Activated CD4-positive, alpha-beta T cell treated with anti-CD3 and anti-CD28 coated beads for 36 hours (primary cell): Measurements from ENCODE around the gene NFKB2. TPM values are rescaled to one million over a fixed set of nuclear protein-coding genes. Genes with fewer than 3 reads are reported as not detected.

Source experiments
- ATAC-seq: fragments of 200-7000 bp; cut with Tn5 transposase; one replicate; pipeline ENCODE4 v1.10.0; 2021; ENCODE audit warnings: mild to moderate bottlenecking, moderate library complexity
- CTCF ChIA-PET: fragments of 350-600 bp; sonication (Branson Sonifier 250); formaldehyde crosslinking; loops from one replicate; lab custom pipeline; 2021; ENCODE audit warnings: antibody characterized with exemption; lab: Charles Lee
- POLR2A ChIA-PET: fragments of 350-600 bp; sonication (Branson Sonifier 250); formaldehyde crosslinking; loops from one replicate; lab custom pipeline; 2021; ENCODE audit warnings: antibody characterized with exemption, inconsistent platforms; lab: Charles Lee
- DNase-seq: peaks from one replicate; pipeline ENCODE4 v3.0.0-alpha.2; 2020
- H3K27ac Mint-ChIP-seq: one replicate; pipeline ENCODE4 v1.8.0; 2021; ENCODE audit warnings: mixed read lengths
- H3K27me3 Mint-ChIP-seq: one replicate; pipeline ENCODE4 v1.8.0; 2021; ENCODE audit warnings: mixed read lengths
- H3K36me3 Mint-ChIP-seq: one replicate; pipeline ENCODE4 v1.8.0; 2021; ENCODE audit warnings: low read depth, mixed read lengths
- H3K4me1 Mint-ChIP-seq: one replicate; pipeline ENCODE4 v1.8.0; 2021; ENCODE audit warnings: mixed read lengths
- H3K4me3 Mint-ChIP-seq: one replicate; pipeline ENCODE4 v1.8.0; 2021; ENCODE audit warnings: mild to moderate bottlenecking, moderate library complexity, mixed read lengths
- H3K9me3 Mint-ChIP-seq: one replicate; pipeline ENCODE4 v1.8.0; 2021; ENCODE audit warnings: low read depth, mixed read lengths
- intact Hi-C, 2 experiments: fragments of 100-400 bp; cut with DNase I in 1 of 2; cut with micrococcal nuclease in 1 of 2; formaldehyde crosslinking; loops; one replicate each; pipeline versions ENCODE4 v1.14.2 to v1.15.1; 2022 to 2024; cut with DNase I, micrococcal nuclease
- total RNA-seq, 2 experiments: library from RNA; stranded (reverse); gene quantifications; one replicate each; pipeline ENCODE4 v1.2.3, GENCODE V29; 2021

Gene NFKB2
- total RNA-seq, 2 experiments from 2014 or later: 228 to 238 TPM

DNA sequence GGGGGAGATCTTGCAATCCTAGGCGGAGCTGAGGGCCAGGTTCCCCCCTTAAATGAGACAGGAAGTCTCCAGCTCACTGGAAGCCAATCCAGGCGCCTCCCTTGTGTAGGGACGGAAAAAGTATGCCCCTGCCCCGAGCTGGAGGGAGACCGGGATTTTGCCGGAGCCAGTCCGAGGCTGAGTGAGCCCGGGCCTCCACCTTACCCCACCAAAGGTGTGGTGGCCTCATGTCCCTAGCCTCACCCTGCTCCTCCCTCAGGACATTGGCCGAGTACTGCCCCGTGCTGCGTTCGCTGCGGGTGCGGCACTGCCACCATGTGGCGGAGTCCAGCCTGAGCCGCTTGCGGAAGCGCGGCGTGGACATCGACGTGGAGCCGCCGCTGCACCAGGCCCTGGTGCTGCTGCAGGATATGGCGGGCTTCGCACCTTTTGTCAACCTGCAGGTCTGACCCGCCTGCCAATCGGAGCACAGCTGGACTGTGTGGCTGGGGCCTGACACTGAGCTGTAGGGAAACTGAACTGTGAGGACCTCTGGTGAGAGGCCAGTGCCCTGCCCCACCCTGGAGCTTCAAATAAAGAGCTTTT is 27.1 kb downstream of the NFKB2 start:
- H3K4me1 Mint-ChIP-seq: peaks cover 46% of the 10 kb centered on the region
- H3K27ac Mint-ChIP-seq: peak overlapping the region; percentile 78
- DNase-seq (peak; percentile 80), ATAC-seq (peak; percentile 16)
- ChIA-PET POLR2A (interaction anchor here (0.6 to 4.6 kb wide), 6 partner anchors 10 to 271 kb away, joined by 3 to 27 read pairs (median 4); partner anchors contain the start of genes CUEDC2 and NOLC1), CTCF (interaction anchor here (0.7 to 5.6 kb wide), 16 partner anchors 9 to 196 kb away, joined by 3 to 67 read pairs (median 4); partner anchors contain the start of genes ACTR1A, C10orf95, CUEDC2 and ELOVL3)
- intact Hi-C loops: loop anchor here (5.0 kb wide), 2 partner anchors 55 to 60 kb away; no protein-coding TSS in a partner anchor
- peaks cover 7% of the 10 kb centered on the region for H3K27me3 Mint-ChIP-seq
- H3K9me3 Mint-ChIP-seq: no peaks in the 10 kb centered on the region
- peak overlapping the region; percentile 96 for H3K4me3 Mint-ChIP-seq
- H3K36me3 Mint-ChIP-seq: peaks cover 9% of the 10 kb centered on the region

DNA sequence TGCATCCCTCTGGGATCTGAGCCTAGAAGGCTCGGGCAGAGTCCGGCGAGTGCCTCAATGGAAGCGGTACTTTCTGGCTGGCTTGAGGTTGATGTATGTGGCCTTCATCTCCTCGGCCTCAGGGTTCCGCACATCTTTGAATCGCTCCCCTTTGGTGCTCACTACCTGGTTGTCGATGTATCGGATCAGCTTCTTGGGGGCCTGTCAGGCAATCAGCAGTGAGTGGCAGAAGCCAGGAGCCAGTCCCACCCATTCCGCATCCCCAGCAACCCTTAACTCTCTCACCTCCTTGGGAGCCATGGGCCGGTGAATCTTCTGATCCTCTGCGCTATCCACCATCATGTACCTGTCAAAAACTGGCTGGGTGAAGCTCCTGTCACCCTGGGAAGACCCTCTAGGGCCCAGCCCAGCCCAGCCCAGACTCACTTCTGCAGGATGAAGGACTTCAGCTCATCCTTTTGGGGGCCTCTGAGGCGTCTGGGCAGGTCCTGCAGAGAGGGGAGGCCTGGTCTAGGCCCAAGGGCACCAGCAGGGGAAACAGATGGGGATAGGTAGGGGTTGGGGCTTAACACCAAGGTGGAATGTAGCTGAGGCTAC is 28.0 kb downstream of the NFKB2 start:
- Mint-ChIP-seq H3K27ac (no peak overlapping the region), H3K27me3 (no peaks in the 10 kb centered on the region), H3K4me3 (peak overlapping the region; percentile 1), H3K9me3 (no peaks in the 10 kb centered on the region), H3K36me3 (peaks cover 9% of the 10 kb centered on the region), H3K4me1 (peaks cover 44% of the 10 kb centered on the region)
- POLR2A ChIA-PET: interaction anchor here (0.5 to 4.6 kb wide), 3 partner anchors 9 to 25 kb away, joined by 3 to 27 read pairs (median 3); partner anchors contain the start of gene CUEDC2
- DNase-seq (no peak), ATAC-seq (no peak)
- intact Hi-C loops: loop anchor here (5.0 kb wide), 2 partner anchors 54 to 61 kb away; no protein-coding TSS in a partner anchor
- CTCF ChIA-PET: interaction anchor here (0.7 to 5.6 kb wide), 12 partner anchors 8 to 197 kb away, joined by 3 to 67 read pairs (median 11); partner anchors contain the start of genes C10orf95, CUEDC2, ELOVL3 and NFKB2

DNA sequence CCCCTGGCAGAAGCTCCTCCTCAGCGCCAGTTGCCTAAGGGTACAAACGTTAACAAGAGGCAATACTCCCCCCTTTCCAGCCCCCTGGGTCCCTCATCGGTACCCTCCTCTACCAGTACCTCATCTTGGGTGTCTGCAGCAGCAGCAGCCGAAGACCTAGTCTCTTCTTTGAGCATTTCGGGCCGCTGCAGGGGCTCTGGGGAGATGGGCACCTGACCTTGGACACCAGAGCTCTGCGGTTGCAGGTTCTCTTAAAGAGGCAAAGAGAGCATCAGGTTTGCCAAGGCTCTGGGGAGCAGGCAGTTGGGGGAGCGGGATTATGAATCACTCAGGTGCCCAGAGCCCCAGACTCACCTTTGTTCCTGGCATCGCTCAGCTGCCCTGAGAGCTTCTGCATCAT is 28.6 kb downstream of the NFKB2 start:
- H3K4me3 Mint-ChIP-seq: no peak overlapping the region
- POLR2A ChIA-PET: interaction anchor here (1.2 to 4.6 kb wide), 2 partner anchors 8 to 11 kb away, joined by 3 to 27 read pairs; partner anchors contain the start of gene CUEDC2
- H3K9me3 Mint-ChIP-seq: no peaks in the 10 kb centered on the region
- CTCF ChIA-PET: interaction anchor here (1.2 to 5.6 kb wide), 5 partner anchors 11 to 159 kb away, joined by 4 to 67 read pairs (median 10); partner anchors contain the start of gene NFKB2
- H3K4me1 Mint-ChIP-seq: peaks cover 40% of the 10 kb centered on the region
- peaks cover 9% of the 10 kb centered on the region for H3K36me3 Mint-ChIP-seq
- intact Hi-C loops: loop anchor here (5.0 kb wide), 2 partner anchors 53 to 62 kb away; no protein-coding TSS in a partner anchor
- no peak overlapping the region for H3K27ac Mint-ChIP-seq
- ATAC-seq (no peak), DNase-seq (no peak)
- no peaks in the 10 kb centered on the region for H3K27me3 Mint-ChIP-seq

DNA sequence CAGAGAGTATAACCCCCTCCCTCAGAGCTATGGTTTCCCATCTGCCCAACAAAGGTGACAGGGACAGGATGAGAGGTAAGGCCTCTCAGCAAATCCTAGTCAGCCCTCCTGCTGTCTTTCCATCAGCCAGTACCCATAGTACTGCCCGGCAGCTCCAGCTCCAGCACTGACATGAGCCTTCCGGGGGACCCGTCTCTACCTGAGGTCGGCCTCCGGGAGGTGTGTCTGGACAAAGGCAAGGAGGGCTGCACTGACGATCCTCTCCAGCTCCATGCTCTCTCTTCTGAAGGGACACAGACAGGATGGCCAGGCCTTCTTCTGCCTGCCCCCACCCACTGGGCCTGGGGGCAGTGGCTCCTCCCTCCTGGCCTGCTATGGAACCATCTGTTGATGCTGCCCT is 29.4 kb downstream of the NFKB2 start:
- no peak for ATAC-seq
- intact Hi-C loops: loop anchor here (5.0 kb wide), 2 partner anchors 52 to 63 kb away; no protein-coding TSS in a partner anchor
- DNase-seq: no peak
- POLR2A ChIA-PET: no interaction called here
- H3K4me1 Mint-ChIP-seq: peaks cover 32% of the 10 kb centered on the region
- H3K27ac Mint-ChIP-seq: no peak overlapping the region
- peaks cover 9% of the 10 kb centered on the region for H3K36me3 Mint-ChIP-seq
- no peaks in the 10 kb centered on the region for H3K9me3 Mint-ChIP-seq
- CTCF ChIA-PET: interaction anchor here (0.5 to 5.6 kb wide), 4 partner anchors 29 to 150 kb away, joined by 3 to 67 read pairs (median 6); partner anchors contain the start of gene NFKB2
- H3K4me3 Mint-ChIP-seq: no peak overlapping the region
- H3K27me3 Mint-ChIP-seq: no peaks in the 10 kb centered on the region

DNA sequence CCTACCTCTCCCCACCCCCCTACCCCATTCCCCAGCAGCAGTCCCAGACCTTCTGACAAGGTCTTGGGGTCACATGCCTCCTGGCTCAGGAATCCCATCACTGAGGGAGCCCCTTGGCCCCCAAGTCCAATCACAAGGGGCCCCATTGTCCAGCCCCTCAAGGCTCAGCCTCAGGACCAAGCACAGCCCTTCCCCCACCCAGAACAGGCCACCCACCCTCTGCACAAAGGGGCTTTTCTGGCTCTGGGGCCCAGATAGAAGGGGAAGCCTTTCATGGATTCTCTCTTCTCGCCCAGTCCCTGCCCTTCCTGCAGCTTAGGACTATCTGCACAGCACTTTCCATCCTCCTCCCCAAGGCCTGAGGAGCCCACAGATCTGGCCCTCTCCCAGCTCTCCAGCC is 29.9 kb downstream of the NFKB2 start:
- ChIA-PET POLR2A (no interaction called here), CTCF (interaction anchor here (0.5 to 2.5 kb wide), 4 partner anchors 36 to 196 kb away, joined by 3 to 10 read pairs (median 6); no protein-coding TSS in a partner anchor)
- DNase-seq: no peak
- Mint-ChIP-seq H3K27ac (no peak overlapping the region), H3K4me1 (peaks cover 27% of the 10 kb centered on the region), H3K27me3 (no peaks in the 10 kb centered on the region), H3K9me3 (no peaks in the 10 kb centered on the region), H3K4me3 (no peak overlapping the region), H3K36me3 (peaks cover 9% of the 10 kb centered on the region)
- intact Hi-C loops: no loop called here
- ATAC-seq: no peak

DNA sequence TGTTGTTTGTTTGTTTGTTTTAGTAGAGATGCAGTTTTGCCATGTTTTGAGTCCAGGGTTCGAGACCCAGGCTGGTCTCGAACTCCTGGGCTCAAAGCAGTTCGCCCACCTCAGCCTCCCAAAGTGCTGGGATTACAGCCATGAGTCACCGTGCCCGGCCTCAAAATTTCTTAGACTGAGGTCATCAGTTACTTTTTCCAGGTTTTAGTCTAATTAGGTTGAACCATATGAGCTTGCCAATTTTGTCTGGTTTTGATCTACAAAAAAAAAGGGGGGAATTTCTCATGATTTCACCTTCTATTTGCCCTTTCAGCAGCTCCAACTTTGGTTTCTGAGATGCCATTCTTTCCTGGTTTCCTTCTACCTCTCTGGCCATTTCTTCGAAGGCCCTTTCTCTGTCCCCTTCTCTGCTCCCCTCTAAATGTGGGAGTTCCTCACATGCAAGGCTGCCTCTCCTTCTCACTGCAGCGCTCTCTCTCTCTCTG is 31.3 kb downstream of the NFKB2 start:
- Mint-ChIP-seq H3K27ac (peak overlapping the region; percentile 60), H3K4me1 (peaks cover 28% of the 10 kb centered on the region), H3K4me3 (no peak overlapping the region), H3K9me3 (no peaks in the 10 kb centered on the region), H3K36me3 (peaks cover 6% of the 10 kb centered on the region), H3K27me3 (no peaks in the 10 kb centered on the region)
- intact Hi-C loops: no loop called here
- DNase-seq: no peak
- ATAC-seq: no peak
- ChIA-PET CTCF (interaction anchor here (0.8 to 1.4 kb wide), 4 partner anchors 25 to 265 kb away, joined by 3 to 5 read pairs (median 4); no protein-coding TSS in a partner anchor), POLR2A (interaction anchor here (0.9 kb wide), 1 partner anchor 42 kb away, joined by 3 read pairs; no protein-coding TSS in a partner anchor)

DNA sequence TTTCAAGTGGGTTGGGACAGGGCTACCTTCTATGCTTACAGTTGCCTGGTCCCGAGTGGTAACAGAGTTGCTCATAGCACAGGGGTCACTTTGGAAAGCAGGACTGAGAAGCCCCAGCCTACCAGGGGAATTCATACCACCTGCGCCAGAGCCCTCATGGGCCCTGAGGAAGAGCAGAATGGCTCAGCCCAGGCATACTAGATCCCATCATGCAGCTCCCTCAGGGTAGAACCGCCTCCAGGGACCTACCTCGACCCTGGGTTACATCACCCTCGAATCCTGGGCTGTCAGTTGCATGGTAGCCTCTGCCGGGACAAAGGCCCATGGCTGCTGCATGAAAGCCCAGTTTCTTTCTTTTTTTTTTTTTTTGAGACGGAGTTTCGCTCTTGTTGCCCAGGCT is 34.0 kb downstream of the NFKB2 start:
- no peaks in the 10 kb centered on the region for H3K9me3 Mint-ChIP-seq
- H3K36me3 Mint-ChIP-seq: peaks cover 2% of the 10 kb centered on the region
- intact Hi-C loops: no loop called here
- no peak for ATAC-seq
- no peak for DNase-seq
- H3K4me3 Mint-ChIP-seq: no peak overlapping the region
- no peak overlapping the region for H3K27ac Mint-ChIP-seq
- POLR2A ChIA-PET: interaction anchor here (0.6 kb wide), 1 partner anchor 21 kb away, joined by 3 read pairs; no protein-coding TSS in a partner anchor
- peaks cover 34% of the 10 kb centered on the region for H3K4me1 Mint-ChIP-seq
- CTCF ChIA-PET: interaction anchor here (0.9 to 3.7 kb wide), 2 partner anchors 8 to 19 kb away, joined by 3 to 35 read pairs; partner anchors contain the start of gene FBXL15
- H3K27me3 Mint-ChIP-seq: no peaks in the 10 kb centered on the region

DNA sequence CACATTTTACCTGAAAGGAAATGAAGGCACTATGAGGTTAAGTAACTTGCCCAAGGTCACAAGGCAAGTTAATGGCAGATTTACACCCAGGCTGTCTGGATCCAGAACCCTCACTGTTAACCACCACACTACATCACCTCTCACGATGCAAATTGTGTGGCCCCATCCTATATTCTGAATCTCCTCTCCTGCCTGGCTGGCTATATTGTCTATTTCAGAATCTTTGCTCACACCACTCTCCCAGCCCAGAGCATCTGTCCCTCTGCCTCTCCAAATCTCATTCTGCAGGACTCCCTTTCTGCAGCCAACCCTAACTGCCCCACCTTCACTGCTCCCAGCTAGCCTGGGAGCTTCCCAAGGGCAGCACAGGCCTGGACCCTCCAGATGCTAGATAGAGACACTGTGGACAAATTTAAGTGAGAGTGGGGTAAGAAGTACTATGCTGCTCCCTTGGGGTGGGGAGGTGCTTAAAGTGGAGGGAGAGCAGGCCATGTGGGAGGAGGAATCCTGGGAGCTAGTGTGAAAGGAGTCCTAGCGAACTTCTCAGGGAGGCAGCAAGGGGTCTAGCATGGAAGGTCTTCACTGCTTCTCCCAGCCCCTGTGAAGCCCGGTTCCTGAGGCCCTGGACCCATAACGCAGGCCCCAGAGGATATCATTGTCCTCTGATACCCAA is 36.1 kb downstream of the NFKB2 start:
- ATAC-seq: no peak
- Mint-ChIP-seq H3K9me3 (no peaks in the 10 kb centered on the region), H3K4me1 (peaks cover 45% of the 10 kb centered on the region), H3K36me3 (peaks cover 2% of the 10 kb centered on the region), H3K27me3 (no peaks in the 10 kb centered on the region), H3K27ac (peak overlapping the region; percentile 94), H3K4me3 (peak overlapping the region; percentile 85)
- POLR2A ChIA-PET: interaction anchor here (0.7 to 1.7 kb wide), 5 partner anchors 9 to 32 kb away, joined by 3 to 27 read pairs (median 5); partner anchors contain the start of genes C10orf95 and FBXL15
- CTCF ChIA-PET: interaction anchor here (0.6 to 3.7 kb wide), 11 partner anchors 10 to 262 kb away, joined by 3 to 35 read pairs (median 4); partner anchors contain the start of genes C10orf95, FBXL15 and NFKB2
- DNase-seq: peak; percentile 24
- intact Hi-C loops: loop anchor here (1.0 to 10.0 kb wide), 12 partner anchors 10 to 963 kb away; partner anchors contain the start of genes ACTR1A (in 2 of the 2), ATP5MK (in 1 of the 2), GBF1 (in 1 of the 2) and NFKB2 (in 1 of the 2)

DNA sequence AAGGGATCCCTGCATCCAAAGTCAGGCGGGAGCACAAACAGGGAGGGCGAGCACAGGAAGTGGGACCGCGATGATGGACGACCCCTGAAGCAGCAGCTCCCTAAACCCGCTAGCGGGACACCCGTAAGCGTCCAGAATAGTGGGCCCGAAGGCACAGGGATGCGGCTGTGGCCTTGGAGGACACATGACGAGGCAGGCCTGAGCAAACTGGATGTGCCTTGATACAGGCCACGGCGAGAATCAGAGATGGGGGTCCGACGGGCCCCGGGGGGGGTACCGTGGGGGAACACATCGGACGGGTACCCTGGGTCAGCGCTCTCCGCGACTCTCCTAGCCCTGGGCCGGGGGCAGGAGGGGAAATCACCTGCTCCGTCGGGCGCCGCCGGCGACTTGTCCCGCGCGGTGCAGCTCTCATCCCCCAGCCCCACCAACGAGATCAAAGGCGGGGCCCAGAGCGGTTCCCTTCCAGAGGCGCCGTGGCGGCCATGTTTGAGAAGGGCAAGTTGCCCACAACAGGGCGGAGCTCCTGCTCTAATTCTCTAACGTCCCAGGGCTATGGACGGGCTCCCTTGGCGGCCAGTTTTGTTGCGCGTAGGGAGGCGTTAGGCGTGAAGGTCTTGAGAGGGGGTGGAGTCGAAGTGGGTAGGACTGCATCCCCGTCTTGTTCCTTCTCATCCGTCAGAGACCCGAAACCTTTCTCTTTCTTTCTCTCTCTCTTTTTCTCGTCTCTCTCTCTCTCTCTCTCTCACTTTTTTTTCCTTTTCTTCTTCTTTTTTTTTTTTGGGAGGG is 36.9 kb downstream of the NFKB2 start, which contains the start of gene CUEDC2:
Gene CUEDC2, minus strand, starts transcription at position 413 of the 789 bp plus-strand sequence. CDS start 7,386 bp downstream, outside the sequence.
- peak; percentile 99 for DNase-seq
- CTCF ChIA-PET: interaction anchor here (0.7 to 3.7 kb wide), 12 partner anchors 10 to 263 kb away, joined by 3 to 35 read pairs (median 4); partner anchors contain the start of genes C10orf95, FBXL15 and NFKB2

More for the DNA sequence above, 36.9 kb downstream of the NFKB2 start, which contains the start of gene CUEDC2:
- Mint-ChIP-seq H3K27ac (peak within 1 kb of the TSS; percentile 94), H3K4me3 (peak within 1 kb of the TSS; percentile 85), H3K27me3 (no peaks in the 10 kb centered on the region), H3K36me3 (peaks cover 2% of the 10 kb centered on the region), H3K4me1 (peaks cover 42% of the 10 kb centered on the region), H3K9me3 (no peaks in the 10 kb centered on the region)
- ATAC-seq: peak; percentile 94
- intact Hi-C loops: loop anchor here (1.0 to 10.0 kb wide), 12 partner anchors 11 to 962 kb away; partner anchors contain the start of genes ACTR1A (in 2 of the 2), ATP5MK (in 1 of the 2), GBF1 (in 1 of the 2) and NFKB2 (in 1 of the 2)
- POLR2A ChIA-PET: interaction anchor here (0.6 to 1.7 kb wide), 10 partner anchors 10 to 202 kb away, joined by 3 to 27 read pairs (median 4); partner anchors contain the start of genes C10orf95, FBXL15 and NFKB2
